H1 (cell line): ENCODE results near the gene APP.

ENCODE experiments used
- BRCA1 ChIP-seq: IDR thresholded peaks from 2 replicates; pipeline ENCODE4 v1.6.1; 2012; ENCODE audit warnings: low read depth, low read length, improper control_type of control experiment
- CBX5 ChIP-seq: fragments of 300-800, 300-1000 bp; sonication (generic); IDR thresholded peaks from 2 replicates; pipeline ENCODE4 v1.7.1; 2016; ENCODE audit warnings: antibody characterized with exemption, low read length, low read depth
- CTCF ChIP-seq, 3 experiments: IDR thresholded peaks; 1 replicate in 2 of 3; 2 replicates in 1 of 3; pipeline versions ENCODE4 v1.5.1 to v1.6.1; 2011; ENCODE audit warnings: low read length in 3 of 3, mild to moderate bottlenecking in 3 of 3, inconsistent platforms in 2 of 3, low read depth in 1 of 3, moderate library complexity in 1 of 3; ENCODE audit not compliant: insufficient read depth in 1 of 3; ENCODE audit errors: control extremely low read depth in 1 of 3
- EP300 ChIP-seq, 2 experiments: IDR thresholded peaks; 1 replicate in 1 of 2; 2 replicates in 1 of 2; pipeline ENCODE4 v1.6.1; 2011 to 2012; ENCODE audit warnings: low read depth in 2 of 2, low read length in 2 of 2, mild to moderate bottlenecking in 2 of 2, borderline replicate concordance in 1 of 2, inconsistent platforms in 1 of 2, moderate library complexity in 1 of 2
- EZH2 ChIP-seq: fragments of 200-600 bp; sonication (generic); IDR thresholded peaks from 2 replicates; pipeline ENCODE4 v1.7.1; 2012; ENCODE audit warnings: low read depth, mild to moderate bottlenecking, moderate library complexity, low read length, inconsistent platforms; ENCODE audit not compliant: severe bottlenecking
- GABPA ChIP-seq: IDR thresholded peaks from 2 replicates; pipeline ENCODE4 v1.6.1; 2011; ENCODE audit warnings: mild to moderate bottlenecking, low read length, moderate library complexity, borderline replicate concordance; ENCODE audit not compliant: insufficient read depth
- HDAC2 ChIP-seq, 2 experiments: fragments of 300-600 bp in 1 of 2; sonication (generic) in 1 of 2; IDR thresholded peaks; 2 replicates each; pipeline ENCODE4 v1.6.1; 2011 to 2012; ENCODE audit warnings: low read depth in 2 of 2, low read length in 2 of 2, mild to moderate bottlenecking in 2 of 2, moderate library complexity in 2 of 2, borderline replicate concordance in 1 of 2, inconsistent platforms in 1 of 2
- MAFK ChIP-seq: IDR thresholded peaks from 2 replicates; pipeline ENCODE4 v1.6.1; 2012; ENCODE audit warnings: low read depth, mild to moderate bottlenecking, improper control_type of control experiment, low read length
- POLR2AphosphoS5 ChIP-seq: IDR thresholded peaks from 2 replicates; pipeline ENCODE4 v1.6.1; 2011; ENCODE audit warnings: low read depth, low read length
- RAD21 ChIP-seq, 2 experiments: IDR thresholded peaks in 1 of 2; conservative IDR thresholded peaks in 1 of 2; 2 replicates each; pipeline ENCODE4 v1.6.1; 2011; ENCODE audit warnings: low read depth in 2 of 2, low read length in 2 of 2, improper control_type of control experiment in 1 of 2, inconsistent platforms in 1 of 2, mild to moderate bottlenecking in 1 of 2, moderate library complexity in 1 of 2
- RBBP5 ChIP-seq: IDR thresholded peaks from 2 replicates; pipeline ENCODE4 v1.7.1; 2012; ENCODE audit warnings: low read depth, mild to moderate bottlenecking, inconsistent platforms, low read length, moderate library complexity, borderline replicate concordance
- RXRA ChIP-seq: IDR thresholded peaks from 2 replicates; pipeline ENCODE4 v1.6.1; 2011; ENCODE audit warnings: low read depth, mild to moderate bottlenecking, low read length, moderate library complexity; ENCODE audit not compliant: insufficient read depth
- SIN3A ChIP-seq, 2 experiments: IDR thresholded peaks in 1 of 2; conservative IDR thresholded peaks in 1 of 2; 2 replicates each; pipeline ENCODE4 v1.6.1; 2011 to 2012; ENCODE audit warnings: low read length in 2 of 2, improper control_type of control experiment in 1 of 2, low read depth in 1 of 2, mild to moderate bottlenecking in 1 of 2
- TF ChIP-seq, protein P1 (sequence below): IDR thresholded peaks from 2 replicates; pipeline ENCODE4 v1.6.1; 2012; ENCODE audit warnings: inconsistent platforms

- TF ChIP-seq GABPA (no peak), RAD21 (IDR thresholded peaks at IDR 0.05 in 1 of 2, conservative IDR thresholded peaks at IDR 0.05 in 1 of 2; ENCODE audit: low read depth in 2 of 2, low read length in 2 of 2) (no peak), CTCF (IDR thresholded peaks at IDR 0.05; ENCODE audit: control extremely low read depth in 1 of 3, insufficient read depth in 1 of 3, low read depth in 1 of 3, low read length in 3 of 3) (no peak), SIN3A (conservative IDR thresholded peaks at IDR 0.05 in 1 of 2, IDR thresholded peaks at IDR 0.05 in 1 of 2; ENCODE audit: low read depth in 1 of 2, low read length in 2 of 2) (no peak), BRCA1 (no peak), EP300 (IDR thresholded peaks at IDR 0.05; ENCODE audit: borderline replicate concordance in 1 of 2, low read depth in 2 of 2, low read length in 2 of 2) (no peak), EZH2 (no peak), CBX5 (no peak), HDAC2 (IDR thresholded peaks at IDR 0.05; ENCODE audit: borderline replicate concordance in 1 of 2, low read depth in 2 of 2, low read length in 2 of 2) (no peak), POLR2AphosphoS5 (no peak), RXRA (no peak), MAFK (no peak), RBBP5 (no peak)
- TF ChIP-seq, protein P1, sequence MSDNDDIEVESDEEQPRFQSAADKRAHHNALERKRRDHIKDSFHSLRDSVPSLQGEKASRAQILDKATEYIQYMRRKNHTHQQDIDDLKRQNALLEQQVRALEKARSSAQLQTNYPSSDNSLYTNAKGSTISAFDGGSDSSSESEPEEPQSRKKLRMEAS: no peak
Observed at GRCh38 chr21:26077521-26077920, 93.0 kb downstream of the APP start.
